CD4-positive, CD25-positive, alpha-beta regulatory T cell (primary cell): Measurements from ENCODE around the gene CNOT10. TPM values are rescaled to one million over a fixed set of nuclear protein-coding genes. Genes with fewer than 3 reads are reported as not detected.
A peak's percentile ranks its signal among the peaks of the same experiment; 100 is the strongest.
"Not testable (repeated sequence)": the region's sequence is repeated elsewhere in the genome, so short reads cannot be mapped to it uniquely, and the experiment has no call there.

Experiments
- ATAC-seq, 2 donors: fragments of 150-1000 bp; cut with Tn5 transposase; one replicate each; pipeline ENCODE4 v1.10.0; 2021; ENCODE audit warnings: low read depth in 2 of 2, moderate number of reproducible peaks in 2 of 2, moderate library complexity in 1 of 2
- DNase-seq, 3 donors: peaks; one replicate each; pipeline versions ENCODE4 v3.0.0 to v3.0.0-alpha.2; 2012 to 2022; ENCODE audit warnings: mixed read lengths in 1 of 3
- H3K27ac ChIP-seq: one replicate; pipeline ENCODE4 v1.7.0; 2013; ENCODE audit warnings: mild to moderate bottlenecking, low read length; ENCODE audit not compliant: insufficient read depth, poor library complexity, severe bottlenecking
- H3K27me3 ChIP-seq: one replicate; pipeline ENCODE4 v1.7.0; 2013; ENCODE audit warnings: low read length; ENCODE audit not compliant: control insufficient read depth, insufficient read depth
- H3K36me3 ChIP-seq: one replicate; pipeline ENCODE4 v1.7.0; 2013; ENCODE audit warnings: mild to moderate bottlenecking, low read length, moderate library complexity; ENCODE audit not compliant: control insufficient read depth, insufficient read depth
- H3K4me1 ChIP-seq: 2 replicates; pipeline ENCODE4 v1.7.0; 2013; ENCODE audit warnings: mild to moderate bottlenecking, low read length; ENCODE audit not compliant: insufficient read depth, control insufficient read depth, poor library complexity, severe bottlenecking
- H3K4me3 ChIP-seq: one replicate; pipeline ENCODE4 v1.7.0; 2013; ENCODE audit warnings: low read depth, mild to moderate bottlenecking, low read length, moderate library complexity
- H3K9me3 ChIP-seq, 2 experiments: 1 replicate in 1 of 2; 2 replicates in 1 of 2; pipeline ENCODE4 v1.7.0; 2013; ENCODE audit warnings: low read length in 2 of 2, mild to moderate bottlenecking in 1 of 2, moderate library complexity in 1 of 2; ENCODE audit not compliant: control insufficient read depth in 2 of 2
- H3K27ac Mint-ChIP-seq, 3 donors: one replicate each; pipeline ENCODE4 v1.8.0; 2020 to 2022; ENCODE audit warnings: mild to moderate bottlenecking in 3 of 3, mixed read lengths in 3 of 3, moderate library complexity in 2 of 3
- H3K27me3 Mint-ChIP-seq: one replicate; pipeline ENCODE4 v1.8.0; 2022; ENCODE audit warnings: mild to moderate bottlenecking, mixed read lengths
- H3K36me3 Mint-ChIP-seq: one replicate; pipeline ENCODE4 v1.8.0; 2020; ENCODE audit warnings: mixed read lengths
- H3K4me1 Mint-ChIP-seq, 4 donors: one replicate each; pipeline ENCODE4 v1.8.0; 2020 to 2022; ENCODE audit warnings: mixed read lengths in 4 of 4, mild to moderate bottlenecking in 1 of 4
- H3K4me3 Mint-ChIP-seq, 4 donors: one replicate each; pipeline ENCODE4 v1.8.0; 2020 to 2022; ENCODE audit warnings: mild to moderate bottlenecking in 4 of 4, mixed read lengths in 4 of 4, moderate library complexity in 3 of 4
- H3K9me3 Mint-ChIP-seq, 7 donors: one replicate each; pipeline ENCODE4 v1.8.0; 2020 to 2022; ENCODE audit warnings: mixed read lengths in 7 of 7, mild to moderate bottlenecking in 3 of 7, moderate library complexity in 2 of 7
- polyA plus RNA-seq, 4 donors: library from polyadenylated mRNA; unstranded; fragments of 300-500 nt; fragmentation: Illumina TruSeq; gene quantifications; one replicate each; pipeline ENCODE4 v1.2.3, GENCODE V29; 2021
- total RNA-seq: library from RNA; stranded (reverse); gene quantifications from one replicate; pipeline ENCODE4 v1.2.3, GENCODE V29; 2022

CNOT10 gene
- total and polyA plus RNA-seq, 5 donors from 2014 or later, result 29.9 to 33.9 (median 32.3) TPM

- no peaks in the 10 kb centered on the region for H3K36me3 Mint-ChIP-seq
- no peak for ATAC-seq
Observed at GRCh38 chr3:32791833-32792232, 106.8 kb downstream of the CNOT10 start.

GRCh38 chr3:32794487-32795308 is 109.7 kb downstream of the CNOT10 start:
- no peak for ATAC-seq
- H3K27ac ChIP-seq, result no peak overlapping the region
- no peaks in the 10 kb centered on the region for H3K36me3 ChIP-seq
- no peaks in the 10 kb centered on the region for H3K27me3 ChIP-seq
- no peaks in the 10 kb centered on the region for H3K36me3 Mint-ChIP-seq
- H3K4me3 ChIP-seq, result no peak overlapping the region
- no peak for DNase-seq
- no peaks in the 10 kb centered on the region for H3K4me1 ChIP-seq
- H3K4me1 Mint-ChIP-seq, result peaks cover 0 to 5% (median 0%) of the 10 kb centered on the region in 4 donors
- peaks cover 11% of the 10 kb centered on the region for H3K27me3 Mint-ChIP-seq
- H3K27ac Mint-ChIP-seq, result no peak overlapping the region
- H3K9me3 ChIP-seq, result no peaks in the 10 kb centered on the region
- H3K9me3 Mint-ChIP-seq, result no peaks in the 10 kb centered on the region
- no peak overlapping the region for H3K4me3 Mint-ChIP-seq

More at GRCh38 chr3:32791833-32792232, 106.8 kb downstream of the CNOT10 start:
- H3K27me3 ChIP-seq, result no peaks in the 10 kb centered on the region
- no peak for DNase-seq
- H3K9me3 ChIP-seq, result no peaks in the 10 kb centered on the region
- Mint-ChIP-seq H3K27me3 (peaks cover 11% of the 10 kb centered on the region), H3K9me3 (no peaks in the 10 kb centered on the region), H3K27ac (no peak overlapping the region), H3K4me1 (peaks cover 0 to 5% (median 0%) of the 10 kb centered on the region in 4 donors), H3K4me3 (no peak overlapping the region)
- no peaks in the 10 kb centered on the region for H3K36me3 ChIP-seq
- no peaks in the 10 kb centered on the region for H3K4me1 ChIP-seq
- no peak overlapping the region for H3K4me3 ChIP-seq
- no peak overlapping the region for H3K27ac ChIP-seq

GRCh38 chr3:32796384-32796950 is 111.5 kb downstream of the CNOT10 start:
- not testable (repeated sequence) for H3K27ac Mint-ChIP-seq, H3K4me1 ChIP-seq, H3K4me3 ChIP-seq, H3K36me3 Mint-ChIP-seq, ATAC-seq, H3K4me3 Mint-ChIP-seq, H3K4me1 Mint-ChIP-seq, H3K27me3 ChIP-seq, H3K36me3 ChIP-seq, H3K9me3 Mint-ChIP-seq, H3K27ac ChIP-seq, DNase-seq, H3K9me3 ChIP-seq
- H3K27me3 Mint-ChIP-seq, result peaks cover 11% of the 10 kb centered on the region

GRCh38 chr3:32797776-32798175 is 112.8 kb downstream of the CNOT10 start:
- no peak overlapping the region for H3K27ac ChIP-seq
- H3K4me1 ChIP-seq, result no peaks in the 10 kb centered on the region
- no peaks in the 10 kb centered on the region for H3K36me3 Mint-ChIP-seq
- no peak for ATAC-seq
- H3K27me3 Mint-ChIP-seq, result peaks cover 11% of the 10 kb centered on the region
- H3K4me3 ChIP-seq, result no peak overlapping the region
- no peaks in the 10 kb centered on the region for H3K9me3 Mint-ChIP-seq
- H3K4me3 Mint-ChIP-seq, result no peak overlapping the region
- DNase-seq, result no peak
- H3K36me3 ChIP-seq, result no peaks in the 10 kb centered on the region
- no peak overlapping the region for H3K27ac Mint-ChIP-seq
- no peaks in the 10 kb centered on the region for H3K9me3 ChIP-seq
- H3K27me3 ChIP-seq, result no peaks in the 10 kb centered on the region
- H3K4me1 Mint-ChIP-seq, result no peaks in the 10 kb centered on the region

DNA sequence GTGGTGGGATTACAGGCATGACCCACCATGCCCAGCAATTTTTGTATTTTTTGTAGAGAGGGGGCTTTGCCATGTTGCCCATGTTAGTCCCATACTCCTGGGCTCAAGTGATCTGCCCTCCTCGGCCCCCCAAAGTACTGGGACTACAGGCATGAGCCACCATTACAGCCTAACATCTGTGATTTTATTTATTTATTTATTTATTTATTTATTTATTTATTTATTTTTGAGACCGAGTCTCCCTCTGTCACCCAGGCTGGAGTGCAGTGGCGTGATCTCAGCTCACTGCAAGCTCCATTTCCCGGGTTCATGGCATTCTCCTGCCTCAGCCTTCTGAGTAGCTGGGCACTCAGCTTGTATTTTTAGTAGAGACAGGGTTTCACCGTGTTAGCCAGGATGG is 116.5 kb downstream of the CNOT10 start:
- H3K4me1 ChIP-seq, H3K9me3 Mint-ChIP-seq, H3K4me1 Mint-ChIP-seq, H3K36me3 ChIP-seq, H3K27me3 Mint-ChIP-seq, H3K27me3 ChIP-seq, H3K9me3 ChIP-seq, H3K27ac ChIP-seq, H3K36me3 Mint-ChIP-seq, H3K4me3 ChIP-seq, H3K4me3 Mint-ChIP-seq, DNase-seq, ATAC-seq: not testable (repeated sequence)
- peak overlapping the region in 1 of 3 donors; percentile 12 for H3K27ac Mint-ChIP-seq

- Histone ChIP-seq H3K36me3 (no peaks in the 10 kb centered on the region), H3K4me3 (no peak overlapping the region), H3K9me3 (no peaks in the 10 kb centered on the region), H3K4me1 (peaks cover 15% of the 10 kb centered on the region), H3K27ac (no peak overlapping the region), H3K27me3 (peaks cover 6% of the 10 kb centered on the region)
- Mint-ChIP-seq H3K27ac (no peak overlapping the region), H3K9me3 (peaks cover 0 to 2% (median 0%) of the 10 kb centered on the region in 7 donors), H3K27me3 (peaks cover 48% of the 10 kb centered on the region), H3K4me3 (no peak overlapping the region), H3K36me3 (no peaks in the 10 kb centered on the region), H3K4me1 (peaks cover 0 to 13% (median 1%) of the 10 kb centered on the region in 4 donors)
- DNase-seq (no peak), ATAC-seq (no peak)
Observed at GRCh38 chr3:32813180-32813579, 128.2 kb downstream of the CNOT10 start.

GRCh38 chr3:32814361-32814760 is 129.4 kb downstream of the CNOT10 start:
- H3K4me3 ChIP-seq, result no peak overlapping the region
- H3K4me1 Mint-ChIP-seq, result peaks cover 0 to 20% (median 5%) of the 10 kb centered on the region in 4 donors
- peaks cover 10% of the 10 kb centered on the region for H3K27me3 ChIP-seq
- no peaks in the 10 kb centered on the region for H3K36me3 Mint-ChIP-seq
- no peak overlapping the region for H3K27ac ChIP-seq
- no peak for DNase-seq
- peaks cover 0 to 2% (median 0%) of the 10 kb centered on the region in 7 donors for H3K9me3 Mint-ChIP-seq
- peaks cover 20% of the 10 kb centered on the region for H3K4me1 ChIP-seq
- H3K27me3 Mint-ChIP-seq, result peaks cover 56% of the 10 kb centered on the region
- H3K36me3 ChIP-seq, result no peaks in the 10 kb centered on the region
- H3K27ac Mint-ChIP-seq, result no peak overlapping the region
- no peak overlapping the region for H3K4me3 Mint-ChIP-seq
- H3K9me3 ChIP-seq, result no peaks in the 10 kb centered on the region
- ATAC-seq, result no peak
